NCI-H510A (cell line): Measurements from ENCODE around the gene ZNF516.

Source experiments
- DNase-seq: peaks from one replicate; lab custom pipeline; 2025; lab: John Stamatoyannopoulos, UW

ZNF516 gene

DNA sequence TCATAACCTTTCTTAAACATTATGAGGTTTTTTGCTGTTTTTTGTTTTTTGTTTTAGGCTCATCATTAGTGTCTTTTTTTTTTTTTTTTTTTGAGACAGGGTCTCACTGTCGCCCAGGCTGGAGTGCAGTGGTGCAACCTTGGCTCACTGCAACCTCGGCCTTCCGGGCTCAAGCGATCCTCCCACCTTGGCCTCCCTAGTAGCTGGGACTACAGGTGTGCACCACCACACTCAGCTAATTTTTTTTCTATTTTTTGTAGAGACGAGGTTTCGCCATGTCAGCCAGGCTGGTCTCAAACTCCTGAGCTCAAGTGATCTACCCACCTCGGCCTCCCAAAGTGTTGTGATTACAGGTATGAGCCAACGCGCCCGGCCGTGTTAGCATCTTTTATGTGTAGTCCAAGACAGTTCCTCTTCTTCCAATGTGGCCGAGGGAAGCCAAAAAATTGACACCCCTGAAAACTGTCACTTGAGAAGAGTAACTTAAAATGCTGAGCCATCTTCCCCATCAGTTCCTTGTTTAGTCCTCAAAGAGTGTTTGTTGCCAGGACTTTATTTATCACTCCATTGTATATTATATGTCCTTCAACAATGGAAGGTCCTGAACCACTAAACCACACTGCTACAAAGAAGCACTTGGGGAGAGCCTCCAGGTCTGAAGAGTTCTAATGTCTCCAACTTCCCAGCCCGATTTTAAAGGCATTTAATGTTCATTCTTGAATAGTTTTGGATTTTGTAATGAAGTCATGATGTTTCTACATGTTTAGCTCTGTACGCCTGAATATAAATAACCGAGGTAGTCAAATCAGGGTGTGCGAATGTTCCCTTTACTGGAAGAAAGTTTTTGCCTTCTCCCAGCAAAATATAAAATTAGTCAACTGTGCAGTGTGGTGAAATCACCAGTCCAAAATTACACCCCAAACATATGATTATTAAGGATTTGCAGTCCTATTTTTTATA is 26.4 kb downstream of the ZNF516 start:
- DNase-seq = no peak

DNA sequence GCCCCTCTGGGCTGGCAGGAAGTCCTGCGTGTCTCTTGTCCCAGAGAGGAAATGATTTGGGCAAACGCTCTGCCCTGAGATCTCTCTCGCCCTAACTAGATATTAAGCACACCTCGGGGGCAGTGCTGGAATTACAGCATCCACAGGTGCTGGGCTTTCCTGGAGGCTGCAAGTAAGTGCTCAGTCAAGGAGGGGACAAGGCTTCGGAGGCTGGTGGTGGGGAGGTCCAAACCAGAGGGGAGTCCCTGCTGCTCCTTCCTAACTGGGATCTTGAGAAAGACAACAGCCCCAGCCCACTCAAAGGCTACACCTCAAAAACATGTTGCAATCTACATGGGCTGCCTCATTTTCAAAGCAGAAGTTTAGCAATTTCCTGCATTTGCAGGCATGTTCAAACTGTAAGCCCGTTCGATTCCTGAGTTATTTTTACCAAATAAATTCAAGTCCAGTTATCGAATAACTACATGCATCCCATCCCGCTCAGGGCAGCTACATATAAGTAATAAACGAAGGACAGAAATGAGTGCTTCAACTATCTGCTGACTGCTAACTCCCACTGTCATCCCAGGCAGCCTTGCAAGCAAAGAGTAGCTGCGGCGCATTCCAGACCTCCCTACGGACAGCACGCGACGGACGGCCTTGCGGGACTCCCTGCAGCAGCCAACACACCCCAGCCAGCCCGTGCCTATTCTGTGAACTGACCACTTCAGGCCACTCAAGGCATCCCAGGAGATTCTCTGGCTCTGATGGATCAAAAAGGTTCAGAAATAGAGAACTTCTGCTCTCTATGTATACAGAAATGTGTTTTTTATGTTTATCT is 27.5 kb downstream of the ZNF516 start:
- no peak for DNase-seq

GRCh38 chr18:76466410-76466991 is 28.5 kb downstream of the ZNF516 start:
- DNase-seq = no peak

GRCh38 chr18:76465630-76466409 is 29.2 kb downstream of the ZNF516 start:
- no peak for DNase-seq

- no peak for DNase-seq
Observed at GRCh38 chr18:76464281-76465259, 30.5 kb downstream of the ZNF516 start.

- DNase-seq = no peak
Observed at GRCh38 chr18:76463872-76464271, 31.2 kb downstream of the ZNF516 start.

DNA sequence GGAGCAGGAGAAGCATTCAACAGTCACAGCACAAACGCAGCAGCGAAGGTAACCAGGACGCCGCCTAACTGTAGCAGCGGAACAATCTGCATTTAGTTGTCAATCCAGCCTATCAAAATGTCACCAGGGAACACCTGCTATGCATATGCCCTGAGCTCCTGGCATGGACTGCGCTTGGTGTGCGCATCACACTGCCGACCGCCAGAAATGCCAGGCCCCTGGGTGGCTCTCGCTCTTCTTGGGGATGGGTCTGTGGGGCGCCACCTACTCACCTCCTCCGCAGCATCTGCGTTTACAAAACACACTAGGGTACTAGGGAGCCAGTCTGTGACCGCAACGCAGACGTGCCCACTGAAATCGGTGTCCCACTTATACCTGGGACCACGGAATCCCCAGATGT is 31.7 kb downstream of the ZNF516 start:
- no peak for DNase-seq

DNA sequence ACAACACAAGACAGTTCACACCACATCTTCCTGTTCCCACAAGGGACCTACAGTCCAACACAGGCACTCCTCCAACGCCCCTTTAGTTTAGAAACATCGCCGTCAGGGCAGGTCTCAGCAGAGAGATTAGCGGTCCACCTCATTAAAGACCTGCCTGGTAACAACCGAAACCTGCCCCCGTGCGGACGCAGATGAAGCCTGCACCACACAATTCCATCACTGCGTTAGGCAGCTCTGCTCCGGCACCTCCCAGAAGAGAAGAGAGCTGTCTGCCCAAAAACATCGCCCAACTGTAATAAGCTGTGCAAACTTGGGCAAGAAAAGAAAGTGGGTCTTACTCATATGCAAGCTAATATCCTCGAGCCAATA is 32.7 kb downstream of the ZNF516 start:
- no peak for DNase-seq

GRCh38 chr18:76461692-76462325 is 33.2 kb downstream of the ZNF516 start:
- DNase-seq = no peak

DNA sequence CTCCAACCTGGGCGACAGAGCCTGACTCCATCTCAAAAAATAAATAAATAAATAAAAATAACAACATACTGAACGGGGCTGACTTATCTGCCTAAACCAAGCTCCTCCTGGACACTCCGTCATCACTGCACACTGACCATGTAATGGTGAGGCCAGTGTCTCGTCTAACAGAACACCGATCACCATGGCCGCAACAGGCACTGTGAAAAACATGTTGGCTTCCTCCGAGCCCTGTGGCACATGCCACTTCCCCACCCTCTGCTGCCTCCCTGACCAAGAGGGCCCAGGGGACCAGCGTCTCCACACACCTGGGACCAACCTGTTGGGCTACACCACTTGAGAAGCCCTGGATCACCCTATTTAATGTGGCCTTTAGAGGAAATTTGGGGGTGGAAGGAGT is 33.9 kb downstream of the ZNF516 start:
- DNase-seq = no peak

DNA sequence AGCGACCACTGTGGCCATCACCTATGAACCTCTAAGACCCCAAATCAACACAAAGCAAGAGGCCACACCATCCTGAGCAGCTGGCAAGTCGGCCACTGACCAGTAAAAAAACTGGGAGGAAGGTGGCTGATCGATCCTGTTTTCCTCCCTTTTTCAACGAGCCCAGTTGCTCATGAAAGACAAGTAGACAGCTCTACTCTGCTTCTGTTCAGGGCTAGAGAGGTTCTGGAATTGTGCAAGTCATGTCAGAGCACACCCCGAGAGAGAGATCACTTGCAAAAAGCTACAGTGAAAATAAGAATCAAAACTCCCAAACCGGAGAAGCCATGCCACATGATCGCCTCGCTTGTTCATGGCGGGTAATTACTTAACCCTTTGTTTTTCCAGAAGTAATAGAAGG is 34.6 kb downstream of the ZNF516 start:
- DNase-seq = no peak

DNA sequence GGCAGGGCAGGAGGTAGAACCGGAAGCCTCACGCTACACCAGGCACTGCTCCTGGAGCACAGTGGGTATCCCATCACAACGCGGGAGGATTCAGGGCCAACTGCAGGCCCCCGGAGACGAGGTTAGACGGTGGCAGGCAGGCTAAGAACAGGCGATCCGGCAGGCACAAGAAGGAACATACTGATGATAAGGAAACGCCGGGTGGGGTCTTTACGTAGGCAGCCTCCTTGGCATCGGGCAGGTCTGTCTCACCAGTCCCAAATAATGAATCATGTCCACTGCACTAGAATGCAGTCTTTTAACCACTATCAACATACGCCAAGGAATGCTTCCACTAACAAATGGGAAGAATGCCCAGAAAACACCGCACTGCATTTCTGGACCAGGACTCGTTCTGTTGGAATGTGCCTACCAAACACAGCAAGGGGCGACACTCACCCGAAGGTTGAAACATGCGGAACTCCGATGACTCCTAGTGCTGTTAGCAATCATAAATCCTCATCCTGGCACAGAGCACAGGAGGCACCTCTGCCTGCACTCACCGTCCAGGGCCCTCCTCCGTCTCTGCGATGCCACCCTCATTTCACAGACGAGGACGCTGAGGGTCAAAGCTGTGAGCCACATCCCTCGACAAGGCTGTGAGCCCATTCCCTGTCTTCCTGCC is 35.2 kb downstream of the ZNF516 start:
- DNase-seq = no peak

DNA sequence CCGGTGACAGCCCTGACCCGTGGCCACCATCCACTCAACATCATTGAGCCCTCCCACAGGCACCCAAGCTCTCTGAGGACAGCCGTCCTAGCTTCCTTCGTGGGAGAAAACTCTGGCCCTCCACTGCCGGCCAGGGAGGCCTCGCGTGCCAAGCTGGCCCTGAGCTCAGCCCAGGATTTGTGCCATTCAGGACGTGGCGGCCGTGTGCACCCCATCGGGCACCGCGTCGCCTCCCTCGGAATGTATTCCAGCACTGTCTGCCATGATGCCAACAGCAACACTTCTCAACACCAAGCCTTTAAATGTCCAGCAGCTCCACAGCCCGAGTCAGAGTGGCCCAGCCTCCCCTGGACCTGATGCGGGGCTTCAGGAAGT is 35.7 kb downstream of the ZNF516 start:
- no peak for DNase-seq

DNA sequence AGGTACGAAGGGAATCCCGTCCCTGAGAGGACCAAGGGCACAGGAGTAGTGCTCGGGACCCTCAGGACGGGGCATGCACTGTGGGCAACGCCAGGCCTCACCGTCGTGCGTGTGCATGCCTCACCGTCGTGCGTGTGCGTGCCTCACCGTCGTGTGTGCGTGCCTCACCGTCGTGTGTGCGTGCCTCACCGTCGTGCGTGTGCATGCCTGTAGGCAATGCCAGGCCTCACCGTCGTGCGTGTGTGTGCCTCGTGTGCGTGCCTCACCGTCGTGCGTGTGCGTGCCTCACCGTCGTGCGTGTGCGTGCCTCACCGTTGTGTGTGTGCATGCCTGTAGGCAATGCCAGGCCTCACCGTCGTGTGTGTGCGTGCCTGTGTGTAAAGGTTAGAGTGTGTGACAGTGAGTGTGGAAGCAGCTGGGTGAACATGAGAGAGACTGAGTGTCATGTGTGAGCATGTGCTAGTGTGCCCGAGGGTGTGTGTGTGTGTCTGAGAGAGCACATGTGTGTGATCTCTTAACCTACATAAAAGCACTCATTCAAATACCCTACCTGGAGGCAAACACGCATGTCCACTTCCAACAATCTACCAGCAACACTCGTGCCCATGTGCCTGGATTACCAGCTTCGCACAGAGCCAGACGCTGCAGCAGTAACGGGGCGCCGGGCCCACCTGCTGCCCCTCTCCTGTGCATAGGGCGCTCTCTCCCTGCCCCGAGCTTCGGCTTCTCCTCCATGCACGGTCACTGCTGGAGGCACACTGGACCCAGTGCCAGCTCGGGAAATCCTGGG is 36.3 kb downstream of the ZNF516 start:
- no peak for DNase-seq

DNA sequence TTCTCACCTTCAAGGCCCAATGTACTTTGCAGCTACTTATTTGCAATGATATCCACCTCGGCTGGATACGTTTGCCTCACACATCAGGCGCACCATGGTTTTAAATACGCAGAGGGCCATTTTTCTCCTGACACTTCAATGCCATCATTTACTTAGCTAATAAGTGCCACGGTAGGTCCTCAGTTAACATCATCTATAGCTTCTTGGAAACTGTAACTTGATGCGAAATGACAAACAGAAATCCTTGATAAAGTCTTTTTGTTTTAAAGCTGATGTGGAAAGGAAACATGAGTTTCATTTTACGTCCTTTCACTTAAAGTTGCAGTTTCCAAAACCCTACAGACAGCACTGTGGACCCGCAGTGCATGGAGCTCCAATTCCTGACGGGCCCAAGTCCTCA is 37.1 kb downstream of the ZNF516 start:
- no peak for DNase-seq

GRCh38 chr18:76457475-76457874 is 37.6 kb downstream of the ZNF516 start:
- no peak for DNase-seq

GRCh38 chr18:76456823-76457222 is 38.2 kb downstream of the ZNF516 start:
- no peak for DNase-seq

GRCh38 chr18:76456018-76456750 is 38.9 kb downstream of the ZNF516 start:
- no peak for DNase-seq
